ENCODE data around the gene GFOD1. TPM values are rescaled to one million over a fixed set of nuclear protein-coding genes. Genes with fewer than 3 reads are reported as not detected.

The GFOD1 gene
- total and polyA plus RNA-seq, 10 of the 15 experiments (the other 5 are each of a cell fraction or from before 2014, with no cell fraction given): 6.5 to 41.4 (median 16.0) TPM

- TF ChIP-seq CHD1 (IDR thresholded peaks at IDR 0.05; ENCODE audit: low read depth, low read length): no peak
- TF ChIP-seq E4F1 (IDR thresholded peaks at IDR 0.05; ENCODE audit: borderline replicate concordance, partially characterized antibody): no peak
- TF ChIP-seq ZNF217 (IDR thresholded peaks at IDR 0.05): 0 out of 2 replicates have a peak, but pooled peaks have one; percentile 13
- TF ChIP-seq NR2C1 (IDR thresholded peaks at IDR 0.05): no peak
- no peak for TF ChIP-seq ELK1 (IDR thresholded peaks at IDR 0.05; ENCODE audit: low read depth, low read length)
- TF ChIP-seq ESRRA (IDR thresholded peaks at IDR 0.05; ENCODE audit: low read length): no peak
- no peak for TF ChIP-seq PBX3 (IDR thresholded peaks at IDR 0.05; ENCODE audit: insufficient replicate concordance, low read depth, low read length)
- TF ChIP-seq MYB (IDR thresholded peaks at IDR 0.05; ENCODE audit: borderline replicate concordance, low read depth, low read length): no peak
- TF ChIP-seq BMI1 (IDR thresholded peaks at IDR 0.05; ENCODE audit: borderline replicate concordance): no peak
- no peak for TF ChIP-seq BCLAF1 (IDR thresholded peaks at IDR 0.05)
- no peak for TF ChIP-seq BRCA1 (IDR thresholded peaks at IDR 0.05; ENCODE audit: low read depth, low read length)
- TF ChIP-seq JUNB (IDR thresholded peaks at IDR 0.05): no peak
- TF ChIP-seq USF2 (IDR thresholded peaks at IDR 0.05; ENCODE audit: borderline replicate concordance, low read depth, low read length): no peak
- no peak for TF ChIP-seq SREBF2 (IDR thresholded peaks at IDR 0.05; ENCODE audit: low read length)
- no peak for TF ChIP-seq KLF5 (IDR thresholded peaks at IDR 0.05; ENCODE audit: partially characterized antibody)
- no peak for TF ChIP-seq ZNF384 (IDR thresholded peaks at IDR 0.05; ENCODE audit: borderline replicate concordance, low read depth, low read length)
- TF ChIP-seq BHLHE40 (IDR thresholded peaks at IDR 0.05; ENCODE audit: borderline replicate concordance in 1 of 2, low read depth in 2 of 2, low read length in 1 of 2): 0 out of 4 replicates have a peak, but pooled peaks have one; percentile 12 to 42
- TF ChIP-seq SRF (IDR thresholded peaks at IDR 0.05; ENCODE audit: low read depth in 2 of 2, low read length in 2 of 2): 0 out of 4 replicates have a peak, but pooled peaks of 1 of the 2 experiments have one; percentile 37
- peak; percentile 53; the same call in 1 of the 2 replicates for TF ChIP-seq BCL11A (IDR thresholded peaks at IDR 0.05; ENCODE audit: low read depth, low read length)
- peak in 1 of 2 experiments; percentile 15; a peak in 1 of 4 replicates for TF ChIP-seq EP300 (IDR thresholded peaks at IDR 0.05; ENCODE audit: borderline replicate concordance in 1 of 2, control insufficient read depth in 1 of 2, low read depth in 2 of 2, low read length in 2 of 2)
- TF ChIP-seq CREB1 (IDR thresholded peaks at IDR 0.05; ENCODE audit: low read depth): no peak
Measured at GRCh38 chr6:13397359-13398068, 89.9 kb downstream of the GFOD1 start (continued).

Data from GM12878 (cell line).